ENCODE data around the gene PRELP. TPM values are rescaled to one million over a fixed set of nuclear protein-coding genes. Genes with fewer than 3 reads are reported as not detected.
"Not testable (repeated sequence)": the region's sequence is repeated elsewhere in the genome, so short reads cannot be mapped to it uniquely, and the experiment has no call there.

PRELP gene
- total RNA-seq, 1 experiment from 2014 or later, result not detected

DNA sequence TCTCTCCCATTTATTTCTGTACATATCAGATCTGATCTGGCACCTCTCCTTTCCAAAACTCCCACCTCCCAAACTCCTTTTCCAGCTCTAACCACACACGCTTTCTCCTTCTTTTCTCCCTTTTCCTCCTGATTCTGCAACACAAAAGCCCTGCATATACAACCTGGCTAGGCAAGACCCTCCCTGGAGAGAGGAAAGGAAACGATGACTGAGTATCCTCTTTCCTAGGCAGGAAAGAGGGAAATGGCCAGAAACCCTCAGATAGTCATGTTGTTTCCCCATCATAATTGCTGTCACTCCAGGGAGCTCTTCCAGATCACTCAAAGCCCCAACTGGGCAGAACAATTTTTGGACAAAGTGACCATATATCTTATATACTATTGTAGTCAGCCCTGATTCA is 32.3 kb upstream of the PRELP start:
- Histone ChIP-seq H3K27me3 (ENCODE audit: low read length) (peaks cover 87% of the 10 kb centered on the region), H3K79me2 (ENCODE audit: low read length) (no peaks in the 10 kb centered on the region), H3K36me3 (ENCODE audit: low read depth, low read length) (no peaks in the 10 kb centered on the region), H3K4me3 (ENCODE audit: low read length) (no peak overlapping the region), H3K9me2 (replicated peaks; ENCODE audit: low read length) (no peaks in the 10 kb centered on the region), H4K20me1 (ENCODE audit: low read length) (no peaks in the 10 kb centered on the region), H3K9ac (ENCODE audit: low read length) (no peak overlapping the region), H3K9me3 (ENCODE audit: low read length) (no peaks in the 10 kb centered on the region), H2AFZ (ENCODE audit: low read length) (no peak overlapping the region), H3K27ac (ENCODE audit: low read length) (no peak overlapping the region), H3F3A (ENCODE audit: low read length, unreplicated experiment) (no peaks in the 10 kb centered on the region), H3K4me1 (ENCODE audit: insufficient read depth, low read length) (no peaks in the 10 kb centered on the region), H3K4me2 (ENCODE audit: low read length) (no peak overlapping the region)
- TF ChIP-seq EZH2 (IDR thresholded peaks at IDR 0.05; ENCODE audit: low read length, unreplicated experiment) (no peak), EZH2phosphoT487 (IDR thresholded peaks at IDR 0.05; ENCODE audit: borderline replicate concordance, low read length) (no peak)
- TF ChIP-seq, protein P1, sequence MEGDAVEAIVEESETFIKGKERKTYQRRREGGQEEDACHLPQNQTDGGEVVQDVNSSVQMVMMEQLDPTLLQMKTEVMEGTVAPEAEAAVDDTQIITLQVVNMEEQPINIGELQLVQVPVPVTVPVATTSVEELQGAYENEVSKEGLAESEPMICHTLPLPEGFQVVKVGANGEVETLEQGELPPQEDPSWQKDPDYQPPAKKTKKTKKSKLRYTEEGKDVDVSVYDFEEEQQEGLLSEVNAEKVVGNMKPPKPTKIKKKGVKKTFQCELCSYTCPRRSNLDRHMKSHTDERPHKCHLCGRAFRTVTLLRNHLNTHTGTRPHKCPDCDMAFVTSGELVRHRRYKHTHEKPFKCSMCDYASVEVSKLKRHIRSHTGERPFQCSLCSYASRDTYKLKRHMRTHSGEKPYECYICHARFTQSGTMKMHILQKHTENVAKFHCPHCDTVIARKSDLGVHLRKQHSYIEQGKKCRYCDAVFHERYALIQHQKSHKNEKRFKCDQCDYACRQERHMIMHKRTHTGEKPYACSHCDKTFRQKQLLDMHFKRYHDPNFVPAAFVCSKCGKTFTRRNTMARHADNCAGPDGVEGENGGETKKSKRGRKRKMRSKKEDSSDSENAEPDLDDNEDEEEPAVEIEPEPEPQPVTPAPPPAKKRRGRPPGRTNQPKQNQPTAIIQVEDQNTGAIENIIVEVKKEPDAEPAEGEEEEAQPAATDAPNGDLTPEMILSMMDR (conservative IDR thresholded peaks at IDR 0.05; ENCODE audit: low read depth, low read length), result no peak
- intact Hi-C loops (cut with micrococcal nuclease), result loop anchor here (5.0 kb wide), 1 partner anchor 176 kb away; no protein-coding TSS in a partner anchor
- ATAC-seq, result no peak
- POLR2A ChIA-PET (ENCODE audit: unreplicated experiment), result no interaction called here
- no peak for DNase-seq
- BruUV-seq (replicated peaks), result no TSS peak
- CTCF ChIA-PET, result no interaction called here

DNA sequence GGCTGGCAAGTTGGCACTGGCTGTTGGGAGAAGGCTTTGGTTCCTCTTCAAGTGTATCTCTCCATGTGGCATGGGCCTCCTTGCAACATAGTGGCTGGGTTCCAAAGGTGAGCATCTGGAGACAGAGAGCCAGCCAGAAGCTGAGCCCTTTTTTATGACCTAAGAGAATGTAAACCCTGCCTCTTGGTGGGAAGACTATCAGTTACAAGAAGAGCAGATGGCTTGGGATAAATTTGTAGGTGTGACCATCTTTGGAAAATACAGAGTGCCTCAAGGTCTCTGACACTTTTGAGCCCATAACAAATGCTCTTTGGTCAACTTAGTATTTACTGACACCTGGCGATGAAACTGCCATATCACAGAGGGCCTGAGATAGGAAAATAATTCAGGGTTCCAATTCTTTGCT is 31.4 kb upstream of the PRELP start:
- CTCF ChIA-PET, result no interaction called here
- no peak overlapping the region for H3K27ac ChIP-seq (ENCODE audit: low read length)
- H3K9ac ChIP-seq (ENCODE audit: low read length), result no peak overlapping the region
- TF ChIP-seq, protein P1 (conservative IDR thresholded peaks at IDR 0.05; ENCODE audit: low read depth, low read length), result peak; percentile 48
- TF ChIP-seq EZH2phosphoT487 (IDR thresholded peaks at IDR 0.05; ENCODE audit: borderline replicate concordance, low read length) (no peak), EZH2 (IDR thresholded peaks at IDR 0.05; ENCODE audit: low read length, unreplicated experiment) (no peak)
- H3K27me3 ChIP-seq (ENCODE audit: low read length), result peaks cover 85% of the 10 kb centered on the region
- H4K20me1 ChIP-seq (ENCODE audit: low read length), result no peaks in the 10 kb centered on the region
- H3K9me3 ChIP-seq (ENCODE audit: low read length), result no peaks in the 10 kb centered on the region
- H3K4me3 ChIP-seq (ENCODE audit: low read length), result no peak overlapping the region
- no peaks in the 10 kb centered on the region for H3K79me2 ChIP-seq (ENCODE audit: low read length)
- no TSS peak for BruUV-seq (replicated peaks)
- H3K4me1 ChIP-seq (ENCODE audit: insufficient read depth, low read length), result no peaks in the 10 kb centered on the region
- POLR2A ChIA-PET (ENCODE audit: unreplicated experiment), result no interaction called here
- H3K36me3 ChIP-seq (ENCODE audit: low read depth, low read length), result no peaks in the 10 kb centered on the region
- intact Hi-C loops (cut with micrococcal nuclease), result loop anchor here (5.0 kb wide), 1 partner anchor 177 kb away; no protein-coding TSS in a partner anchor
- DNase-seq (peak; percentile 16), ATAC-seq (no peak)
- no peak overlapping the region for H3K4me2 ChIP-seq (ENCODE audit: low read length)
- no peaks in the 10 kb centered on the region for H3F3A ChIP-seq (ENCODE audit: low read length, unreplicated experiment)
- no peaks in the 10 kb centered on the region for H3K9me2 ChIP-seq (replicated peaks; ENCODE audit: low read length)
- no peak overlapping the region for H2AFZ ChIP-seq (ENCODE audit: low read length)

DNA sequence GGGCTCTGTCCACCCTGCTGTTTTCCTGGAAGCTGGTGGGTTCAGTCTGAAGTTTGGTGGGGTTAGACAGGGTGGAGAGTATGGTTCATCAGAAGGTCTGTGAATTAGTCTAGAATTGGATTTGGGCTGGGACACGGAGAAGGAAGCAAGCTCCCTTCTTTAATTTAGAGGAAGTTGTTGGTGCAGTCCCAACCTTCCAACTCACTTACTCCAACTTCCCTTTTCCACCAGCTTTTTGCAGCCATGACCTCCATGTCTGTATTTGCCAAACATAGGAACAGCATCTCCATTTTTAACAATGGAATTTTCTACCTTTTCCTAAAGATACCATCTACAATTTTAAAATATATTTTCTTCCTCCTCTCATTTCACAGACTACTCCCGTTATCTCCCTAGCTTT is 28.5 kb upstream of the PRELP start:
- H3K4me1 ChIP-seq (ENCODE audit: insufficient read depth, low read length), result no peaks in the 10 kb centered on the region
- H3K4me2 ChIP-seq (ENCODE audit: low read length), result no peak overlapping the region
- intact Hi-C loops (cut with micrococcal nuclease), result no loop called here
- ChIA-PET CTCF (no interaction called here), POLR2A (ENCODE audit: unreplicated experiment) (no interaction called here)
- H3K79me2 ChIP-seq (ENCODE audit: low read length), result no peaks in the 10 kb centered on the region
- no peak overlapping the region for H3K4me3 ChIP-seq (ENCODE audit: low read length)
- H3F3A ChIP-seq (ENCODE audit: low read length, unreplicated experiment), result no peaks in the 10 kb centered on the region
- H3K9ac ChIP-seq (ENCODE audit: low read length), result no peak overlapping the region
- H3K9me3 ChIP-seq (ENCODE audit: low read length), result no peaks in the 10 kb centered on the region
- H3K27ac ChIP-seq (ENCODE audit: low read length), result no peak overlapping the region
- BruUV-seq (replicated peaks), result no TSS peak
- TF ChIP-seq, protein P1 (conservative IDR thresholded peaks at IDR 0.05; ENCODE audit: low read depth, low read length), result no peak
- no peak for TF ChIP-seq EZH2phosphoT487 (IDR thresholded peaks at IDR 0.05; ENCODE audit: borderline replicate concordance, low read length)
- no peak for TF ChIP-seq EZH2 (IDR thresholded peaks at IDR 0.05; ENCODE audit: low read length, unreplicated experiment)
- no peak overlapping the region for H2AFZ ChIP-seq (ENCODE audit: low read length)
- DNase-seq, result no peak
- H3K36me3 ChIP-seq (ENCODE audit: low read depth, low read length), result no peaks in the 10 kb centered on the region
- no peaks in the 10 kb centered on the region for H4K20me1 ChIP-seq (ENCODE audit: low read length)
- peaks cover 89% of the 10 kb centered on the region for H3K27me3 ChIP-seq (ENCODE audit: low read length)
- no peaks in the 10 kb centered on the region for H3K9me2 ChIP-seq (replicated peaks; ENCODE audit: low read length)
- ATAC-seq, result no peak

DNA sequence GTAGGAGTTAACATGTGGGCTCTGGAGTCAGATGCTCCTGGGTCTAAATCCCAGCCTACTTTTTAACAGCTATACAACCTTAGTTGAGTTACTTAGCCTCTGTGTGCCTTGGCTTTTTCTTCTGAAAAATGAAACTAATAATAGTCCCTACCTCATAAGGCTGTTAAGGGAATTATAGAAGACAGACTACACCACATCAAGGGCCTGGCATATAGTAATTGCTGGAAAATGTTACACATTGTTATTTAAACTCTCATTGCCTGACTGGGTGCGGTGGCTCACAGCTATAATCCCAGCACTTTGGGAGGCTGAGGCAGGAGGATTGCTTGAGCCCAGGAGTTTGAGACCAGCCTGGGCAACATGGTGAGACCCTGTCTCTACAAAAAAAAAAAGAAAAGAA is 28.0 kb upstream of the PRELP start:
- H3F3A ChIP-seq (ENCODE audit: low read length, unreplicated experiment); H3K79me2 ChIP-seq (ENCODE audit: low read length); H3K4me3 ChIP-seq (ENCODE audit: low read length); ATAC-seq; H3K4me2 ChIP-seq (ENCODE audit: low read length); H4K20me1 ChIP-seq (ENCODE audit: low read length); CTCF ChIA-PET; BruUV-seq (replicated peaks); POLR2A ChIA-PET (ENCODE audit: unreplicated experiment); H3K9me3 ChIP-seq (ENCODE audit: low read length); H3K4me1 ChIP-seq (ENCODE audit: insufficient read depth, low read length); H3K9me2 ChIP-seq (replicated peaks; ENCODE audit: low read length); intact Hi-C loops (cut with micrococcal nuclease); H3K9ac ChIP-seq (ENCODE audit: low read length); DNase-seq; H2AFZ ChIP-seq (ENCODE audit: low read length); H3K27ac ChIP-seq (ENCODE audit: low read length); H3K36me3 ChIP-seq (ENCODE audit: low read depth, low read length): not testable (repeated sequence)
- peaks cover 89% of the 10 kb centered on the region for H3K27me3 ChIP-seq (ENCODE audit: low read length)
